NCI-H146 treated with DMSO at 0.1 percent for 48 hours (cell line): ENCODE data around the gene GFI1B.
A peak's percentile ranks its signal among the peaks of the same experiment; 100 is the strongest.

Experiments used
- DNase-seq: peaks from one replicate; lab custom pipeline; 2025; ENCODE audit not compliant: unreplicated experiment; lab: John Stamatoyannopoulos, UW

Gene GFI1B

GRCh38 chr9:132978451-132979131 lies at the start of gene GFI1B:
Gene GFI1B, plus strand, starts transcription at chr9:132978694. Its CDS starts 7,985 bp downstream, at chr9:132986679.
- peak; percentile 8 for DNase-seq

GRCh38 chr9:132931178-132931735 lies 47.2 kb upstream of the GFI1B start:
- DNase-seq = no peak

GRCh38 chr9:132935026-132935425 lies 43.5 kb upstream of the GFI1B start:
- no peak for DNase-seq

- DNase-seq = no peak
Measured at GRCh38 chr9:132937463-132937901, 41.0 kb upstream of the GFI1B start.

- no peak for DNase-seq
Measured at GRCh38 chr9:132939169-132939568, 39.3 kb upstream of the GFI1B start.

GRCh38 chr9:132942541-132943182 lies 35.8 kb upstream of the GFI1B start:
- no peak for DNase-seq

GRCh38 chr9:132943651-132944293 lies 34.7 kb upstream of the GFI1B start:
- no peak for DNase-seq

- peak; percentile 77 for DNase-seq
Measured at GRCh38 chr9:132944294-132945185, 34.0 kb upstream of the GFI1B start, which contains the start of gene TSC1. Gene TSC1, minus strand, starts transcription at chr9:132944616. Its CDS starts 15,744 bp downstream, at chr9:132928872.

GRCh38 chr9:132945186-132946130 lies 33.0 kb upstream of the GFI1B start:
- no peak for DNase-seq

- DNase-seq = no peak
Measured at GRCh38 chr9:132946211-132946610, 32.3 kb upstream of the GFI1B start.

- no peak for DNase-seq
Measured at GRCh38 chr9:132946631-132947295, 31.7 kb upstream of the GFI1B start.

GRCh38 chr9:132947756-132948155 lies 30.7 kb upstream of the GFI1B start:
- DNase-seq = no peak

GRCh38 chr9:132948482-132949050 lies 29.9 kb upstream of the GFI1B start:
- no peak for DNase-seq

- DNase-seq = no peak
Measured at GRCh38 chr9:132949709-132950108, 28.8 kb upstream of the GFI1B start.

GRCh38 chr9:132955123-132955522 lies 23.4 kb upstream of the GFI1B start:
- no peak for DNase-seq

GRCh38 chr9:132955768-132956167 lies 22.7 kb upstream of the GFI1B start:
- no peak for DNase-seq

- DNase-seq = no peak
Measured at GRCh38 chr9:132957805-132958204, 20.7 kb upstream of the GFI1B start.

GRCh38 chr9:132961002-132961401 lies 17.5 kb upstream of the GFI1B start:
- no peak for DNase-seq

- no peak for DNase-seq
Measured at GRCh38 chr9:132965478-132965877, 13.0 kb upstream of the GFI1B start.
